Stomach (tissue), 9 donors: ENCODE data around the gene IGSF6. TPM values are rescaled to one million over a fixed set of nuclear protein-coding genes. Genes with fewer than 3 reads are reported as not detected.
"Not testable (repeated sequence)": the region's sequence is repeated elsewhere in the genome, so short reads cannot be mapped to it uniquely, and the experiment has no call there.

ENCODE experiments used
- DNase-seq, 2 donors: peaks; one replicate each; pipeline versions ENCODE4 v3.0.0 to v3.0.0-alpha.2; 2013 to 2019
- H3K27ac ChIP-seq, 5 donors: fragments of 200-600 bp in 4 of 5; sonication (generic) in 4 of 5; one replicate each; pipeline ENCODE4 v1.5.1; 2013 to 2019; ENCODE audit warnings: mild to moderate bottlenecking in 1 of 5, moderate library complexity in 1 of 5
- H3K27me3 ChIP-seq, 3 donors: fragments of 200-600 bp; sonication (generic); one replicate each; pipeline ENCODE4 v1.5.1; 2017 to 2019; ENCODE audit warnings: mixed run types in 1 of 3
- H3K36me3 ChIP-seq, 4 donors: fragments of 200-600 bp; sonication (generic); 1 replicate in 3 of 4; 2 replicates in 1 of 4; pipeline ENCODE4 v1.5.1; 2016 to 2019
- H3K4me1 ChIP-seq, 4 donors: fragments of 200-600 bp; sonication (generic); one replicate each; pipeline ENCODE4 v1.5.1; 2016 to 2019
- H3K4me3 ChIP-seq, 4 donors: fragments of 200-600 bp; sonication (generic) in 3 of 4; one replicate each; pipeline ENCODE4 v1.5.1; 2016 to 2019; ENCODE audit warnings: mild to moderate bottlenecking in 1 of 4
- H3K9me3 ChIP-seq, 4 donors: fragments of 200-600 bp; sonication (generic); one replicate each; pipeline ENCODE4 v1.5.1; 2016 to 2019
- CTCF ChIP-seq, 7 experiments: fragments of 450-650 bp in 4 of 7; fragments of 200-600 bp in 3 of 7; sonication (generic) in 3 of 7; IDR thresholded peaks; one replicate each; pipeline ENCODE4 v1.5.1; 2016 to 2019; ENCODE audit warnings: antibody characterized with exemption in 7 of 7, control low read depth in 2 of 7, mild to moderate bottlenecking in 1 of 7
- EP300 ChIP-seq: sonication (generic); formaldehyde crosslinking; IDR thresholded peaks from one replicate; pipeline ENCODE4 v1.6.1; 2017; ENCODE audit warnings: antibody characterized with exemption
- POLR2A ChIP-seq, 4 donors: fragments of 450-650 bp; IDR thresholded peaks; one replicate each; pipeline ENCODE4 v1.6.1; 2016; ENCODE audit warnings: antibody characterized with exemption in 4 of 4, control low read depth in 2 of 4, mild to moderate bottlenecking in 1 of 4, moderate library complexity in 1 of 4
- POLR2AphosphoS5 ChIP-seq, 3 donors: sonication (generic); formaldehyde crosslinking; IDR thresholded peaks; one replicate each; pipeline ENCODE4 v1.6.1; 2016; ENCODE audit warnings: antibody characterized with exemption in 3 of 3
- WGBS, 5 donors: extraction: QIAGEN DNeasy Blood & Tissue Kit in 3 of 5; methylation state at CpG; one replicate each; pipeline versions ENCODE4 v1.1.5 to v1.1.7; 2013 to 2018; 5-methylcytosine and 5-hydroxymethylcytosine counted together
- intact Hi-C: fragments of 100-400 bp; cut with DNase I; formaldehyde crosslinking; loops from one replicate; pipeline ENCODE4 v1.15.1; 2023; ENCODE audit warnings: low total_unique reads
- polyA plus RNA-seq, 3 donors: library from polyadenylated mRNA; stranded (reverse); fragments of 200-250 nt; gene quantifications; one replicate each; pipeline ENCODE4 v1.2.3, GENCODE V29; 2013
- total RNA-seq, 5 donors: library from RNA; depleted of rRNA; stranded (reverse); fragments of >200 nt; gene quantifications; one replicate each; pipeline versions ENCODE4 v1.1.0 to v1.2.3, GENCODE V29; 2014 to 2016
- donor health status: healthy with polysubstance abuse.
- donor health status: Bipolar disorder and iron deficiency.
- donor health status: healthy.

The IGSF6 gene
- total and polyA plus RNA-seq, 8 donors = 0.73 to 4.1 (median 1.8) TPM; not detected in 3

GRCh38 chr16:21639493-21639892 is 12.9 kb downstream of the IGSF6 start:
- 88 to 93% (median 91%) methylated on average over 2 of the region's 2 CpGs for WGBS, 5 donors
- H3K27me3 ChIP-seq = no peaks in the 10 kb centered on the region
- intact Hi-C loops = no loop called here

GRCh38 chr16:21638573-21638975 is 13.8 kb downstream of the IGSF6 start:
- peak in 1 of 2 donors; percentile 27 for DNase-seq
- Histone ChIP-seq H3K36me3 (peaks cover 0 to 30% (median 23%) of the 10 kb centered on the region in 4 donors), H3K27ac (peak overlapping the region in 3 of 5 donors; percentile 18 to 38 (median 37)), H3K4me3 (no peak overlapping the region), H3K27me3 (no peaks in the 10 kb centered on the region), H3K4me1 (peaks cover 0 to 48% (median 17%) of the 10 kb centered on the region in 4 donors), H3K9me3 (no peaks in the 10 kb centered on the region)
- intact Hi-C loops = no loop called here
- TF ChIP-seq POLR2AphosphoS5 (IDR thresholded peaks at IDR 0.05) = peak in 1 of 3 donors; percentile 45
- no peak for TF ChIP-seq CTCF (IDR thresholded peaks at IDR 0.05)
- no peak for TF ChIP-seq EP300
- TF ChIP-seq POLR2A (IDR thresholded peaks at IDR 0.05) = no peak
- 30 to 49% (median 46%) methylated on average over 4 of the region's 4 CpGs for WGBS, 5 donors

More at GRCh38 chr16:21639493-21639892, 12.9 kb downstream of the IGSF6 start:
- H3K36me3 ChIP-seq = peaks cover 0 to 21% (median 16%) of the 10 kb centered on the region in 4 donors
- no peaks in the 10 kb centered on the region for H3K9me3 ChIP-seq
- no peak for TF ChIP-seq CTCF (IDR thresholded peaks at IDR 0.05)
- TF ChIP-seq EP300 = no peak
- no peak for TF ChIP-seq POLR2AphosphoS5 (IDR thresholded peaks at IDR 0.05)
- TF ChIP-seq POLR2A (IDR thresholded peaks at IDR 0.05) = no peak
- peaks cover 0 to 54% (median 17%) of the 10 kb centered on the region in 4 donors for H3K4me1 ChIP-seq
- no peak for DNase-seq
- H3K27ac ChIP-seq = no peak overlapping the region
- no peak overlapping the region for H3K4me3 ChIP-seq

GRCh38 chr16:21637032-21637968 is 15.1 kb downstream of the IGSF6 start:
- no peaks in the 10 kb centered on the region for H3K27me3 ChIP-seq
- peaks cover 0 to 31% (median 24%) of the 10 kb centered on the region in 4 donors for H3K36me3 ChIP-seq
- H3K4me3 ChIP-seq = no peak overlapping the region
- peaks cover 0 to 42% (median 17%) of the 10 kb centered on the region in 4 donors for H3K4me1 ChIP-seq
- H3K27ac ChIP-seq = peak overlapping the region in 1 of 5 donors; percentile 18
- DNase-seq = no peak
- 94 to 97% (median 95%) methylated on average over 30 to 37 of the region's 37 CpGs for WGBS, 5 donors
- no peak for TF ChIP-seq POLR2A (IDR thresholded peaks at IDR 0.05)
- no peak for TF ChIP-seq POLR2AphosphoS5 (IDR thresholded peaks at IDR 0.05)
- no peak for TF ChIP-seq EP300
- TF ChIP-seq CTCF (IDR thresholded peaks at IDR 0.05) = no peak
- H3K9me3 ChIP-seq = no peaks in the 10 kb centered on the region
- intact Hi-C loops = no loop called here

- DNase-seq, H3K9me3 ChIP-seq, intact Hi-C loops, H3K27me3 ChIP-seq, H3K27ac ChIP-seq, H3K4me3 ChIP-seq: not testable (repeated sequence)
- 90 to 98% (median 96%) methylated on average over 9 of the region's 9 CpGs for WGBS, 5 donors
- Histone ChIP-seq H3K4me1 (peaks cover 0 to 38% (median 14%) of the 10 kb centered on the region in 4 donors), H3K36me3 (peaks cover 0 to 37% (median 25%) of the 10 kb centered on the region in 4 donors)
These were observed 16.7 kb downstream of the IGSF6 start for GRCh38 chr16:21635694-21636093.
